Measurements from ENCODE around the gene DDX19B. TPM values are rescaled to one million over a fixed set of nuclear protein-coding genes. Genes with fewer than 3 reads are reported as not detected.
"Not testable (repeated sequence)": the region's sequence is repeated elsewhere in the genome, so short reads cannot be mapped to it uniquely, and the experiment has no call there.

DDX19B gene
- total RNA-seq, 3 donors from 2014 or later (not counting 1 experiment from before 2014, with no cell fraction given), result 39.9 to 52.6 (median 48.8) TPM

DNA sequence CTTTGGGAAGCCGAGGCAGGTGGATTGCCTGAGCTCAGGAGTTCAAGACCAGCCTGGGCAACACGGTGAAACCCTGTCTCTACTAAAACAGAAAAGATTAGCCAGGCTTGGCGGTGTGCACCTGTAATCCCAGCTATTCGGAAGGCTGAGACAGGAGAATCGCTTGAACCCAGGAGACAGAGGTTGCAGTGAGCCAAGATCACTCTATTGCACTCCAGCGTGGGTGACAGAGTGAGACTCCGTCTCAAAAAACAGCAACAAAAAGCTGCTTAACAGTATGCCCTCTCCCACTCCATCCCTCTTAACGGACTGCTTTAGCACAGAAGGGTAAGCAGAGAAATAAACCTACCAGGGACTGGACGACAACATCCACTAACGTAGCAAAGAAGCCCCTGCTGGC lies 31.1 kb upstream of the DDX19B start:
- TF ChIP-seq, protein P1, sequence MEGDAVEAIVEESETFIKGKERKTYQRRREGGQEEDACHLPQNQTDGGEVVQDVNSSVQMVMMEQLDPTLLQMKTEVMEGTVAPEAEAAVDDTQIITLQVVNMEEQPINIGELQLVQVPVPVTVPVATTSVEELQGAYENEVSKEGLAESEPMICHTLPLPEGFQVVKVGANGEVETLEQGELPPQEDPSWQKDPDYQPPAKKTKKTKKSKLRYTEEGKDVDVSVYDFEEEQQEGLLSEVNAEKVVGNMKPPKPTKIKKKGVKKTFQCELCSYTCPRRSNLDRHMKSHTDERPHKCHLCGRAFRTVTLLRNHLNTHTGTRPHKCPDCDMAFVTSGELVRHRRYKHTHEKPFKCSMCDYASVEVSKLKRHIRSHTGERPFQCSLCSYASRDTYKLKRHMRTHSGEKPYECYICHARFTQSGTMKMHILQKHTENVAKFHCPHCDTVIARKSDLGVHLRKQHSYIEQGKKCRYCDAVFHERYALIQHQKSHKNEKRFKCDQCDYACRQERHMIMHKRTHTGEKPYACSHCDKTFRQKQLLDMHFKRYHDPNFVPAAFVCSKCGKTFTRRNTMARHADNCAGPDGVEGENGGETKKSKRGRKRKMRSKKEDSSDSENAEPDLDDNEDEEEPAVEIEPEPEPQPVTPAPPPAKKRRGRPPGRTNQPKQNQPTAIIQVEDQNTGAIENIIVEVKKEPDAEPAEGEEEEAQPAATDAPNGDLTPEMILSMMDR (IDR thresholded peaks at IDR 0.05), result peak; percentile 19

DNA sequence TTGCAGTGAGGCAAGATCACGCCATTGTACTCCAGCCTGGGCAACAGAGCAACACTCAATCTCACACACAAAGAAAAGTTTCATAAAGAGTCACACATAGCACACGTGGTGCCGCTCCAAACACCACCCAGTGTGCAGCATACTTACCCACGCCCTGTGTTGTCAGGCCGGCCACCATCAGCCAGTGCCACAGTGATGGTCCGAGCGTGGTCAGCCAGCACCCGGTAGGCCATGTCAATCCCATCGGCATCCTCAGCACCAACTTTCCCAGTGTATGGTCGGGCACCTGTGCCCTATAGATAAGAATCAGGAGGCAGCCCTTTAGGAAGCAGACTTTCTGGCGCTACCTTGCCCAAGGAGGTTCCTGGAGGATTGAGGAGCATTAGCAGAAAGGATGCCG lies 29.5 kb upstream of the DDX19B start:
- Histone ChIP-seq H3K9me3 (ENCODE audit: control insufficient read depth, insufficient read depth, low read length) (no peaks in the 10 kb centered on the region), H3K27me3 (ENCODE audit: control insufficient read depth, insufficient read depth, low read length) (no peaks in the 10 kb centered on the region), H3K4me1 (ENCODE audit: control insufficient read depth, insufficient read depth, low read length) (no peaks in the 10 kb centered on the region), H3K27ac (ENCODE audit: low read length) (no peak overlapping the region), H3K4me3 (ENCODE audit: low read length) (no peak overlapping the region), H3K36me3 (ENCODE audit: control insufficient read depth, insufficient read depth, low read length) (peaks cover 48% of the 10 kb centered on the region)
- no peak for DNase-seq
- Mint-ChIP-seq H3K4me1 (no peaks in the 10 kb centered on the region), H3K4me3 (no peak overlapping the region), H3K9me3 (no peaks in the 10 kb centered on the region), H3K36me3 (no peaks in the 10 kb centered on the region), H3K27me3 (ENCODE audit: low read depth in 2 of 2) (no peaks in the 10 kb centered on the region), H3K27ac (no peak overlapping the region)
- TF ChIP-seq, protein P1 (IDR thresholded peaks at IDR 0.05), result no peak
- intact Hi-C loops (cut with micrococcal nuclease), result no loop called here
- no peak for ATAC-seq
- 87% methylated on average over 11 of the region's 12 CpGs for WGBS (ENCODE audit: insufficient coverage)

More for the DNA sequence above, 31.1 kb upstream of the DDX19B start:
- H3K27ac ChIP-seq (ENCODE audit: low read length); H3K4me3 ChIP-seq (ENCODE audit: low read length); H3K36me3 Mint-ChIP-seq; H3K27me3 ChIP-seq (ENCODE audit: control insufficient read depth, insufficient read depth, low read length); DNase-seq; H3K27ac Mint-ChIP-seq; H3K9me3 ChIP-seq (ENCODE audit: control insufficient read depth, insufficient read depth, low read length); ATAC-seq; intact Hi-C loops (cut with micrococcal nuclease); H3K9me3 Mint-ChIP-seq; H3K4me3 Mint-ChIP-seq; H3K27me3 Mint-ChIP-seq (ENCODE audit: low read depth in 2 of 2); H3K4me1 ChIP-seq (ENCODE audit: control insufficient read depth, insufficient read depth, low read length); H3K4me1 Mint-ChIP-seq: not testable (repeated sequence)
- 95% methylated on average over 10 of the region's 10 CpGs for WGBS (ENCODE audit: insufficient coverage)
- peaks cover 58% of the 10 kb centered on the region for H3K36me3 ChIP-seq (ENCODE audit: control insufficient read depth, insufficient read depth, low read length)

DNA sequence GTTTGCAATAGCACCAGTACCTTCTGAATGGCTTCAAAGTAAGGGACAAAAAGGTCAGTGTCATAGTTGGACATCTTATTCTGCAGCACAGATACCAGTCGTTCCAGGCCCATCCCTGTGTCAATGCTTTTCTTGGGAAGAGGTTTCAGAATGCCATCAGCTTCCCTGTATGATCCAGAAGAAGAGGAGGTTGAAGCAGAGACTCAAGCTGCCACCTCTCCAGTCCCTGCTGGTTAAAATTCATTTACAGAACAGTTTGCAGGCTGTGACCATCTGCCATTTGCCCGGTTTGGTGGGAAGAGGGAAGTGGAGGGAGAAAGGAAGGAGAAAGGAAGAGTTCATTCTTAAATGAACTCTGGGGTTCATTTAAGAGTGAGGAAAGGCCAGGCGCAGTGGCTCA lies 28.8 kb upstream of the DDX19B start:
- no peaks in the 10 kb centered on the region for H3K9me3 ChIP-seq (ENCODE audit: control insufficient read depth, insufficient read depth, low read length)
- no peak overlapping the region for H3K27ac ChIP-seq (ENCODE audit: low read length)
- no peaks in the 10 kb centered on the region for H3K36me3 Mint-ChIP-seq
- H3K4me3 ChIP-seq (ENCODE audit: low read length), result no peak overlapping the region
- H3K9me3 Mint-ChIP-seq, result no peaks in the 10 kb centered on the region
- 98% methylated on average over 3 of the region's 3 CpGs for WGBS (ENCODE audit: insufficient coverage)
- TF ChIP-seq, protein P1 (IDR thresholded peaks at IDR 0.05), result no peak
- no peaks in the 10 kb centered on the region for H3K27me3 Mint-ChIP-seq (ENCODE audit: low read depth in 2 of 2)
- H3K4me3 Mint-ChIP-seq, result no peak overlapping the region
- H3K27me3 ChIP-seq (ENCODE audit: control insufficient read depth, insufficient read depth, low read length), result no peaks in the 10 kb centered on the region
- H3K4me1 ChIP-seq (ENCODE audit: control insufficient read depth, insufficient read depth, low read length), result no peaks in the 10 kb centered on the region
- DNase-seq (no peak), ATAC-seq (no peak)
- H3K36me3 ChIP-seq (ENCODE audit: control insufficient read depth, insufficient read depth, low read length), result peaks cover 43% of the 10 kb centered on the region
- intact Hi-C loops (cut with micrococcal nuclease), result no loop called here
- H3K4me1 Mint-ChIP-seq, result no peaks in the 10 kb centered on the region
- no peak overlapping the region for H3K27ac Mint-ChIP-seq

DNA sequence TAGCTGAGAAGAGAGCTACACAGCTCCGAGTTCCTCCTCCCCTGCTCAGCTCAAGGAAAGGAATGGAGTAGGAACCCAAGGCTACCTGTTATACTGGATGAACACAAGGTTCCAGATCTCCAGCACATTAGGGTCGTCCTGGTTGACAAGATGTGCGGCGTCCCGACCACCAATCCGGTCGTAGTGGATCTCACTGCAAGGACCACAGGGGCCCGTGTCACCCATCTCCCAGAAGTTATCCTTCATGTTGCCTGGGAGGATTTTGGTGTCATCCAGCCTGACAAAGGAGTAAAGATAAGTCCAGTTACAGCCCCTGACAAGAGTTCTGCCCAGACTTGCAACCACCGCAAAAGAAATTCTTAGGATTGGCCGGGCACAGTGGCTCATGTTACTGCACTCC lies 27.3 kb upstream of the DDX19B start:
- Histone ChIP-seq H3K4me3 (ENCODE audit: low read length) (no peak overlapping the region), H3K27ac (ENCODE audit: low read length) (no peak overlapping the region), H3K9me3 (ENCODE audit: control insufficient read depth, insufficient read depth, low read length) (no peaks in the 10 kb centered on the region), H3K4me1 (ENCODE audit: control insufficient read depth, insufficient read depth, low read length) (no peaks in the 10 kb centered on the region), H3K36me3 (ENCODE audit: control insufficient read depth, insufficient read depth, low read length) (peaks cover 46% of the 10 kb centered on the region), H3K27me3 (ENCODE audit: control insufficient read depth, insufficient read depth, low read length) (no peaks in the 10 kb centered on the region)
- 99% methylated on average over 10 of the region's 10 CpGs for WGBS (ENCODE audit: insufficient coverage)
- DNase-seq (no peak), ATAC-seq (no peak)
- Mint-ChIP-seq H3K4me1 (no peaks in the 10 kb centered on the region), H3K9me3 (no peaks in the 10 kb centered on the region), H3K27ac (no peak overlapping the region), H3K36me3 (peaks cover 6% of the 10 kb centered on the region), H3K27me3 (ENCODE audit: low read depth in 2 of 2) (no peaks in the 10 kb centered on the region), H3K4me3 (no peak overlapping the region)
- intact Hi-C loops (cut with micrococcal nuclease), result no loop called here
- TF ChIP-seq, protein P1 (IDR thresholded peaks at IDR 0.05), result no peak

All from natural killer cell (primary cell).